ENCODE results near the gene SMARCD1. TPM values are rescaled to one million over a fixed set of nuclear protein-coding genes. Genes with fewer than 3 reads are reported as not detected.

SMARCD1 gene
- 53.4 TPM for polyA plus RNA-seq (ENCODE audit: insufficient read length)

GRCh38 chr12:50084775-50085614 is at the start of gene SMARCD1:
SMARCD1 (plus strand) TSS chr12:50085342; CDS start chr12:50085370, 28 bp downstream.
- DNase-seq (ENCODE audit: low read depth), result peak; percentile 88

GRCh38 chr12:50038336-50038735 is 46.8 kb upstream of the SMARCD1 start:
- DNase-seq (ENCODE audit: low read depth), result no peak

DNA sequence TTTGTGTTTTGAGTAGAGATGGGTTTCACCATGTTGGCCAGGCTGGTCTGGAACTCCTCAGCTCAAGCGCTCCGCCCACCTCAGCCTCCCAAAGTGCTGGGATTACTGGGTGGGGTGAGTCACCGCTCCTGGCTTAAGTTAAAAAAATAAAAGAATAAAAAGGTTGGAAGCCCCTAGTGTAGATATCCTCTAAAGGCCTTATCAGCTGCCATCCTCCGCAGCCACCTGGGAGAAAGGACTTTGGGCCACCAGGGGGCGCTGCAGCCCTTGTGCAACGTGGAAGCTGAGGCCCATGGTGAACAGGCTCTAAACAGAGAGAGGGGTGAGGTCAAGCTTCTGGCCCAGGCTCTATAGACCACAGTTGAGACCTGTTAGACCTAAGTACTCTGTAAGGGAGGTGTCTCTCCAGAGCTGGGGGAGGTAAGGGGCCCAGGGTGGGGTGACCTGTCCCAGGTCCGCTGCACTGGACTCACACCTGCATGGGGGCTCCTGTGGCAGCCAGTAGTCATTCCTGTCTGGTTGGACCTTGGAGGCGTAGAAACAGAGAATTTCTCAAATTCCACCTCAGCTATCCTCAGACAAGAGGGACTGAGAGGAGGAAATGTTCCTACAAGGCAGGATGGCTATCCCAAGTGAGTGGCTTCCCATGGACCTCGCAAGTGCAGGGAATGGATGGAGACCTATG is 45.8 kb upstream of the SMARCD1 start:
- DNase-seq (ENCODE audit: low read depth), result no peak

DNA sequence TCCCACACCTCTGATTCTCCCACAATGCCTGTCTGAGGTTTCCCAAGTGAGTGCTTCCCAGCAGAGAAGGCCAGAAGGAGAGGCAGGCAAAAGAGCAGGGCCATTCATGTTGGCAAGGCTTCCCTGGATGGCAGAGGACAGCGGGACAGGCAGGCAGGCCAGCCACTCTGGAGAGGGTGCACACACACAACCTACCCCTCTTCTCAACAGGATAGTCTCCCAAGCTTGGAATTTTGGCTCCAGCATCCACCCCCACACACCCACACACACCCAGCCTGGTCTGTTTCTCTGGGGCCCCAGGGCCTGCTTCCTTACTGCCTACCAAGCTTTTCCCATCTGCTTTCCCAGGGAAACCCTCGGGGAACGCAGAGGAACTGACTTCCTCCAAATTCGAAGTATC is 44.5 kb upstream of the SMARCD1 start:
- DNase-seq (ENCODE audit: low read depth), result no peak

DNA sequence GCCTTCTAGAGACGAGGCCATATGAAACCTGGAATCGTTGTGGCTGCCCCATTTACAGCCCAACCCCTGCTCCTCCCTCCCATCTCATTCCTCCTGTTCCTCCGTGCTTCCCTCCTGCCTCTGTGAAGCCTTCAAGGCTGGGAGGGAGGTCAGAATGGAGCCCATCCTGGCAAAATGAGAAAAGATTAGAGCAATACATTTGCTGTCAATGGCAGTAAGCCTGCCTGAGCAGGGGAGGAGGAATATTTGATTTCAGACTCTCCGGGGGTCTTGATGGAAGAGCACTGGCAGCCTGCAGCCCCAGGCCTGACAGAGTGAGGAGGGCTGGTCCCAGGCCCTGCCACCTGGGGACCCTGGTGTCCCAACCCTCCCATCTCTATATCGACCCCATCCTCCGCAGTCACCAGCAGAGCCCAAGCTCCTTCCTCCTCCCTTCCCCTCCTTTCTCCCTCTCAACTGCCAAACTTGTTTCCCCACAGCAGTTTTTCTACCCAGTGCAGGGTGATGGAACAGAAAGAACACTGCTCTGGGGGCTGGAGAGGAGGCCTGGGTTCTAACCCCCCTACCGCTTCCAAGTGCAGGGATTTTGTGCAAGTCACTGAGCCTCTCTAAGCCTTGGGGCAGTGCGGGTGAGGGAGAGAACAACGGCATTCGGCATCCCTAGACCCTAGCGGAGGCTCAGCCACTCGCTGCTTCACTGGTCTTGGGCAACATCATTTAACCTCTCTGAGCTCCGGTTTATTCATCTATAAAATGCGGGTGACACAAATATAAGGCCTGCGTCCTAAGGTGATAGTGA is 43.9 kb upstream of the SMARCD1 start:
- DNase-seq (ENCODE audit: low read depth), result no peak

DNA sequence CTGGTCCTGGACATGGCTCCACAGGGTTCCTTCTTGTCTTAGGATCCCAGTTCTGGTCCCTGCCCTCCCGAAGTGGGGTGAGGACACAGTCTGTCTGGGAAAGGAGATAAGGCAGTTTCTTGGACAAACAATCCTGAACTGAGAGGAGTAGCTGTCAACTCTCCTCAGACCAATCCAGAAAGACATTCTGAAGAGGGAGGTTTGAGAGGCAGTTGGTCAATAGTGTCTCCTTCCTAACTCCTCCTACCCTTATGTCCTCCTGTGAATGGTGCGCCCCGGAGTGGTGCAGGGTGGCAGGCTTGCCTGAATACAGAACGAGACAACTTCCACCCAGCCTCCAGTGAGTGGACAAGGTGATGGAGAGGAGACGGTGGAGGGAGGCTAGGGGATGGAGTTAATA is 43.2 kb upstream of the SMARCD1 start:
- no peak for DNase-seq (ENCODE audit: low read depth)

- no peak for DNase-seq (ENCODE audit: low read depth)
Observed at GRCh38 chr12:50042693-50043092, 42.4 kb upstream of the SMARCD1 start.

DNA sequence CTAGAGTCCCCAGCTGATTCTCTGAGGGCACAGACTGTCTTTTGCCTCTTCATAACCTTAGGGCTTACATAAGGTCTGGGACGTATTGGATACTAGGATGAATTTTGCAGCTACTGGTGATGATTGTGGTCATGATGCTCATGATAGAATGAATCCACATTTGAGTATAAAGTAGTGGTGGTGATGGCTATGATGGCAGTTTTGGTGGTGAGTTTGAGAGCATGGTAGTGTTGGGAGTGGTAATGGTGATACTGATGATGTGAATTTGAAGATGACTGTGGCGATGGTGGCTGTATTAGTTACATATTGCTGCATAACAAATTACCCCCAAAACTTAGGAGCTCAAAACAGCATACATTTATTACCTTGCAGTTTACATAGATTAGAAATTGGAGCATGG is 41.8 kb upstream of the SMARCD1 start:
- DNase-seq (ENCODE audit: low read depth), result no peak

DNA sequence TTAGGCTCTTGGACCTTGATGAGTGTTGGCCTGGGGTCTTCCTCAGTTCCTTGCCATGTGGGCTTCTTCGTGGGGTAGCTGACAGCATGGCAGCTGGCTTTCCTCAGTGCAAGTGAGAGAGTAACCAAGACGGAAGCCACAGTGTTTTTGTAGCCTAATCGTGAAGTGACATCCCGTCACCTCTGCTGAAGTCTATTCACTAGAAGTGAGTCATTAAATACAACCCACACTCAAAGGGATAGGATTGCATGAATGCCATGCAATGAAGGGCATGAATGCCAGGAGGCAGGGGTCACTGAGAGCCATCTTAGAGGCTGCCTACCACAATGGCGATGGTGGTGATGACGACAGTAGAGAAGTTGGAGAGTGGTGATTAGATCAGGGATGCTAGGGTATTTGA is 41.3 kb upstream of the SMARCD1 start:
- DNase-seq (ENCODE audit: low read depth), result no peak

GRCh38 chr12:50047693-50048250 is 37.4 kb upstream of the SMARCD1 start:
- no peak for DNase-seq (ENCODE audit: low read depth)

GRCh38 chr12:50049254-50050118 is 35.7 kb upstream of the SMARCD1 start:
- no peak for DNase-seq (ENCODE audit: low read depth)

DNA sequence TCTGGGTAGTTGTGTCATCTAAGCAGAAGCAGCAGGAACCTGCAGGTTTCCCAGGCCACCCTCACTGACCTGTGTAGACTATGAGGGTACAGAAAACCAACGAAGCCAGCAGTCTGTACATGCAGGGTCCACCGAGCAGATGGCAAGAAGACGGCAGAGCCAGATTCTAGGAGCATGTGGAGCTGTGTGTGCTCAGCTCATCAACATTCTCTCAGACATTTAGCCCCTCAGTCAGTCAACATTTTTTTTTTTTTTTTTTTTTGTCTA is 35.1 kb upstream of the SMARCD1 start:
- no peak for DNase-seq (ENCODE audit: low read depth)

DNA sequence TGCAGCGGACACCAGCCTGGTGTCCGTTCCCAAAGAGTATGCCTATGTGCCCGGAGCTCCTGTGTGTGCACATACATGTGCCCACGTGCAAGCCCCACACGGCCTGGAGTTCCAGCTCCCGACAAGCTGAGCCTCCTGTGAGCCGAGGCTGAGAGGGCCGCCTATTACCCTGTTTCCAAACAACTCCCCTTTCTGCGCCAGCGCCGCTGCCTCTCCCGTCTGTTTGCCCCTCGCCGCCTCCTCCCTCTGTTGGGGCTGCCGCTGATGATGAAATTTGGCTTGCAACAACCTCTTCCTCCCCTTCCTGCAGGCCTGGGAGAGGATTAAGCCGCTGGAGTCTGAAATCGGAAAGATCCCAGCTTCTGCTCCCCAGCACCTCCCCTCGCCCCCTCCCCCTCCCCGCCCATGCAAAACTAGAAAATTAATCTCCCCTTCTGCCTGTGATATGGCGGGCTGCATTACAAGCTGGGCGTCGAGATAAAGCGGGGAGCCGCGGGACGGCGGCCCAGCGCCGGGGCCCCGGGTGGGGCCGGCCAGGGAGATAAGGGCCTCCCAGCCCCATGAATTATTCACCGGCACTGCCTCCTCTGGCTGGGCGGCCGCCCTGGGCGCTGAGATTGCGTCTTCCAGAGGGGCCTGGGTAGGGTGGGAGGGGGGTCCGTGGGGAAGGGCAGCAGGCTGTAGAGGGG is 34.6 kb upstream of the SMARCD1 start:
- DNase-seq (ENCODE audit: low read depth), result no peak

GRCh38 chr12:50051101-50051806 is 33.9 kb upstream of the SMARCD1 start:
- DNase-seq (ENCODE audit: low read depth), result no peak

GRCh38 chr12:50052544-50052943 is 32.6 kb upstream of the SMARCD1 start:
- DNase-seq (ENCODE audit: low read depth), result no peak

- no peak for DNase-seq (ENCODE audit: low read depth)
Observed at GRCh38 chr12:50052964-50053363, 32.2 kb upstream of the SMARCD1 start.

GRCh38 chr12:50053583-50053982 is 31.6 kb upstream of the SMARCD1 start:
- DNase-seq (ENCODE audit: low read depth), result no peak

DNA sequence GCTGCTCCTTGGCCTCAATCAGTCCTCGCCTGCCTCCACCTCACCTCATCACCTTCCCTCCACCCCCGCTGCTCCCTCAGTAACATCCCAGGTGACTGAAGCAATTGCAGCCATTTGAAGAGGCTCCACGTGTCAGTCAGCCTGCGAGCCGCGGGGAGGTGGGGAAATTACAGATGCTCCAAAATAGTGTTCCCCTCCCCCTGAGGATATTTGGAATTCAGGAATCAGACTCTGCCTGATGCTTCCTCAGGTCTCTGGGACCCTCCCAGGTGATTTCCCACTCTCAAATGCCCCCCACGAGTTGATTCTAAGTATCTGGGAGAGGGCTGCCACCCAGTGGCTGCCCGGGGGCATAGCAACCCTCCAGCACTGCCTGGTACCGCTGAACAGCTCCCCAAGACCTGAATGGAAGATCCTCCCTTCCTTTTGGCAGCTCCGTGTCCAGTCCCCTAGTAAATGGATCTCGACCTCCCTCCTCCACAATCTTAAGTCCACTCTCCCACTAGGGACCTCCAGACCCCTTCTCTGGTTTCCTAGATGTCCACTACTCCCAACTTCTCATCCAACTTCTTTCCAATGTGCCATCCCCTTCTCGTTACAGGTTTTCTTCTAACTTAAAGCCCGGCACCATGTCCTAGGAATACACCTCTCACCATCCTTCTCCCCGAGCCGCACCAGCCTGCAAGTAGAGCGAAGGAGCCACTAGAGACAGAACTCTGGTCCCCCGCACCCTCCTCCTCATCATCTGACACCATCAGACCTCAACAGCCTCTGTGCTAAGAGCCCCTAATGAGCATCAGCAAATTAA is 29.1 kb upstream of the SMARCD1 start:
- no peak for DNase-seq (ENCODE audit: low read depth)

DNA sequence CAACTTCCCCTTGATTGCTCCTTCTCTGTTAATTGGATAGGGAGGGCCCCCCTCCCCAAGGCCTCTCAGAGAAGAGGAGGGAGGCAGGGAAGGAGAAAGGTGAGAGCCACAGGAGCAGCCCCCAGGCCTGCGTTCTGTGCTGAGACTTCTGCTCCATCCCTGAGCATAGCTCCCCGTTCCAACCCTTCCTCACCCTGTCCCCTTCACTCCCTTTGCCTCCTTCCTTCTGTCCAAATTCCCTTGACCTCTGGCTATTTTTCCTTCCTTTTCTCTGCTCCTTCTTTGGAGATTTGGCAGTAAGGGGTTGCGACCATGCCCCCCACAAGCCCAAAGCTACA is 28.5 kb upstream of the SMARCD1 start:
- no peak for DNase-seq (ENCODE audit: low read depth)
